NT2/D1 (cell line): ENCODE measurements around the gene PLD5.

Source experiments
- YY1 ChIP-seq: IDR thresholded peaks from 2 replicates; pipeline ENCODE4 v1.6.1; 2011; ENCODE audit not compliant: insufficient read length, insufficient read depth
- ZNF274 ChIP-seq: IDR thresholded peaks from 2 replicates; pipeline ENCODE4 v1.6.1; 2011; ENCODE audit warnings: mild to moderate bottlenecking, low read depth, low read length

GRCh38 chr1:242100921-242101320, 423.6 kb downstream of the PLD5 start:
- TF ChIP-seq ZNF274 (no peak), YY1 (no peak)
